HG03460 (cell line): ENCODE data around the gene DUSP16.
"Not testable (repeated sequence)": the region's sequence is repeated elsewhere in the genome, so short reads cannot be mapped to it uniquely, and the experiment has no call there.

ENCODE experiments used
- ATAC-seq: cut with Tn5 transposase; IDR thresholded peaks from one replicate; pipeline ENCODE4 v1.9.1; 2021; ENCODE audit not compliant: unreplicated experiment

DUSP16 gene

DNA sequence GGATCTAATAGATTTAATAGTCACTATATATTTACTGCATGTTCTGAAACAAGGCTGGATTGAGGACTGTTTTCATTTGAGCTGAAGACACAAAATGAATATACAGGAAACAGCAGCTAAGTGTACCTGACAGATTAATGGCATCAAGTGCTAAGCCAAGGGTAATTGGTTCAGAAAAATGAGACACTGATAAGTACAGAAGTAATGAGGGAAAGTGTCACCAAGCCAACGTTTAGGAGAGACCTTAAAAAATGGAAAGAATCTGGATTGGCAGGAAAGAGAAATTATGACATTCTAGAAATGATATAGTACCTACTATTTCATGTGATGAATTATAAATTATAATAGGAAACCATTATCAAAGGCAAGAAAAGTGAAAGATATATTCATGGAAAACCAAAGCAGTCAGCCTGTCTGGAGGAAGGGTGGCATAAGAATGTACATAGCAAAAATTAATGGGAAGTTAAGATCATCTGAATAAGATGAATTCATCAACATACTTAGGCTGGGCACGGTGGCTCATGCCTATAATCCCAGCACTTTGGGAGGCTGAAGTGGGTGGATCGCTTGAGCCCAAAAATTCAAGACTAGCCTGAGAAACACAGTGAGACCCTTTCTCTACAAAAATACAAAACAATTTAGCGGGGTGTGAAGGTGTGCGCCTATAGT lies 21.0 kb upstream of the DUSP16 start:
- ATAC-seq, result no peak

DNA sequence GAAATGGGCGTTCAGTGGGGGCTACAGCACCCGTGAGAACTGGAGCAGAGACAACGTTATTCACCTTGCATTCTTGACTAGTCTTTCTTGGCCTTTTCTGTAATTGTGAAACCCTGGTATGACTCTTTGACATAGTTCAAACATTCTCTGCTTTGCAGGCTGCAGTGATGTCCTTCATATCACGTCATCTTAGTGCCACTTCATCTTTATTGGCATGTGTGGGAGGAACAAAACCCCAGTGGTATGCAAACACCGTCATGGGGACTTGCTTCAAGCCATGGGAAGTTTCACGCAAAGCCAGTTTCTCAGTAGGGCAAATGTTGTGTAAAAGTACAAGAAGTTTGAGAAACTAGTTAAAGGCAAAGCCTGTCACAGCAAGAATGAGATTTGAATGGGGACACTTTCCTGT lies 20.2 kb upstream of the DUSP16 start:
- ATAC-seq, result peak; percentile 93

DNA sequence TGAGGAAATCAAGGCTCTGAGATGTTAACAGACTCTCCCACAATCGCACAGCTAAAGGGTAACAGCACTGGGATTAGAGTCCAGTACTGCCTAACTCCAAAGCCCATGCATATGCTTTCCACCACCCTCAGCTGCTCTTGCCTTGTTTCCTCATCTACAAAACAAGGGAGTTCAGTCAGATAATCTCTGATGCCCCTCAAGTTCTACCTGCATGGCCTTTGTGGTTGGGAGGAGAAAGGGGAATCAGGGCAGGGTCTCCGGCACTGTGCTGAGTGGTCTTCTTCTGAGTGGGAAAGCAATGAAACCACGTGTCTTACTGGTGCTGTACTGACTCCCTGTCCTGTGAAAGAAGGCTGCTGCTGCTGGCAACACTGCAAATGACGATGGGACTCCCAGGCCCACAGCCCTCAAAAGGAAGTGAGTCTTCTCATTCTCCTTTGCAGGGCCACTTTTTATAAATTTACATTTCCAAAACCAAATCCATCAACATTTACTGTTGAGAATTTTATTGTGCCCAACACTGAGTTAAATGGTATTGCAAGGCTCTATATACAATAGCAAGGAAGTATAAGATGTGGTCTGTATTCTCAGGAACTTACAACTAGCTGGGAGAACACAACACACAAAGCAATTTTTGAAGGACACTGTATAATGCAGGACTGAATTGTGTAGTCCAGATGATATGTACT lies 19.7 kb upstream of the DUSP16 start:
- peak; percentile 49 for ATAC-seq

DNA sequence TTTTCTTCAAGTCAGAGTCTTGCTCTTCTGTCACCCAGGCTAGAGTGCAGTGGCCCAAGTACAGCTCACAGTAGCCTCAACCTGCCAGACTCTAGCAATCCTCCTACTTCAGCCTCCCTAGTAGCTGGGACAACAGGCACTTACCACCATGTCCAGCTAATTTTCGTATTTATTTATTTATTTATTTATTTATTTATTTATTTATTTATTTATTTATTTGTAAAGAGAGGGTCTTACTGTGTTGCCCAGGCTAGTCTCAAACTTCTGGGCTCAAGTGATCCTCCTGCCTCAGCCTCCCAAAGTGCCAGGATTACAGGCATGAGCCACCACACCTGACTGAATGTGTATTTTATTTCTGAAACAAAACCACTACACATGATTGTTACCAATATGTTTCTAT lies 18.1 kb upstream of the DUSP16 start:
- ATAC-seq, result not testable (repeated sequence)

DNA sequence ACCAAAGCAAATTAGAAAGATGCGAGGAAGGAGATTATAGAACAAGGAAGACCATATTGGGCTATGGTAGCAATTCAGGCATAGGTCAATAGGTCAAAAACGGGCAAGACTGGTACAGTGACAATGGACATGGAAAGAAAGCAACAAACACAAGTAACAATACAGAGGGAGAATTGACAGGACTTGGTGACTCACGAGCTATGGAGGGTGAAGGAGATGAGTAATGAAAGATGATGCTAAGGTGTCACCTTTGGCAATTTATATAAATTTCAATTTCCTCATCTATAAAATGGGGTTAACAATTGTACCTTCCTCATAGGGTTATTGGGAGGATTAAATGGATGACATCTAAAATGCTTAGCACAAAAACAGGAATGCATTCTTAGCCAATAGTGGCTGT lies 15.1 kb upstream of the DUSP16 start:
- no peak for ATAC-seq

DNA sequence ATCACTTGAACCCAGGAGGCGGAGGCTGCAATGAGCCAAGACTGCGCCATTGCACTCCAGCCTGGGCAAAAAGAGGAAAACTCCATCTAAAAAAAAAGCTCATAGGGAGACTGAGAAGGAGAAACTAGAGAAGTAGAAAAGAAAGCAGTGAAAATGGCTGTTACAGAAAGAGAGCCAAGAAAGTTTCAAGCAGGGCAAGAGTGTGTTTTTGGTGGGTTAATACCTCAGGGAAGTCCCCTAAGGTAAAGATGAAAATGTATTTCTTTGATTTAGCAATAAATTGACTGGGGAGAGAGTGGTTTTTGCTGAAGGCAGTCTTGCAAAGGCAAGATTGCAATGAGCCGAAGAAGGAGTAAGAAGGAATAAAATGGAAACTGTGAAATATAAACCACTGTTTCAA lies 10.0 kb upstream of the DUSP16 start:
- ATAC-seq, result no peak

DNA sequence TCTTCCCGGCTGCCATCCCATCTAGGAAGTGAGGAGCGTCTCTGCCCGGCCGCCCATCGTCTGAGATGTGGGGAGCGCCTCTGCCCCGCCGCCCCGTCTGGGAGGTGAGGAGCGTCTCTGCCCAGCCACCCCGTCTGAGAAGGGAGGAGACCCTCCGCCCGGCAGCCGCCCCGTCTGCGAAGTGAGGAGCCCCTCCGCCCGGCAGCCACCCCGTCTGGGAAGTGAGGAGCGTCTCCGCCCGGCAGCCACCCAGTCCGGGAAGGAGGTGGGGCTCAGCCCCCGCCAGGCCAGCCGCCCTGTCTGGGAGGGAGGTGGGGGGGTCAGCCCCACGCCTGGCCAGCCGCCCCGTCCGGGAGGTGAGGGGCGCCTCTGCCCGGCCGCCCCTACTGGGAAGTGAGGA lies 3.3 kb upstream of the DUSP16 start:
- not testable (repeated sequence) for ATAC-seq

DNA sequence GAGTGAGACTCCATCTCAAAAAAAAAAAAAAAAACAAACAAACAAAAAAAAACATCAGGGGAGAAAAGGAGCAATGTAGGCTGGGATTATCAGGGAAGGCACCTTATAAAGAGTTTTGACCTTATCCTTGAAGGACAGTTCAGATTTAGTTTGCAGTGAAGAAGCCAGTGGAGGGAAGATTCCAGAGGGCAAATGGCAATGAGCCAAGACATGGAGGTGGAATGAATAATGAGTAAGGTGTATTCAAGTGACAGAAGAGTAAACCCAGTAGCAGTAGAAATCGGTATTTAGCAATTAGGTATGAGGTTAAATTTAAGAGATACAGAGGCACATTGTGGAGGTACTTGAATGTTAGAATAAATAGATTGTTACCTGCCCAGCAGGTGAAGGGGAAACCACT lies 2.2 kb upstream of the DUSP16 start:
- no peak for ATAC-seq

DNA sequence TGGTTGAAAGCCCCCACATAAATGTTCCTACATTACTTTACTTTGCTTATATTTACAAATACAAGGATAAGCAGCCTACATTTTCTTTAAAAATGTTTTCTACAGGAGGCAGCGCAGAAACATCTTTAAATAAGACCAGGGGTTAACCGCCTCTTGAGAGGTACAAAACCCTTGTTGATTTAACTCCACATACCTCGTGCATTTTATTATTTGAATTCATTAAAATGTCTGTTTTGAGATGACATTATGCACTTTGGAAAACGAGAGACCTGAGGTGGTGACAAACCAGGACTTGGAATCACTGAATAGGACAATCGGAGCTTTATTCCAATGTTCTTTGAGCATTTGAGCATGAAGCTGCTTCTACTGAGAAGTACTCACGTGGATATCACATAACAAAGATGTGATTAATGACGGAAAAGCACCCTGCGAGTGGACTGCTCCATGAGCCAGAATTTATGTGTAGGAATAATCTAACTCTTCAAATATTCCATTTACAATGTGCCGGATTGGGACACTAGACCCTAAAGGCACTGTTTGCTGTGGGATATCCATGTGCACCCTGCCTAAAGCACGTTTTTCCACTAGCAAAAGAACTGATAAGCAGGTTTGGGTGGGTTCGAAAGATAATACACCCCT lies 746 bp upstream of the DUSP16 start:
- no peak for ATAC-seq

DNA sequence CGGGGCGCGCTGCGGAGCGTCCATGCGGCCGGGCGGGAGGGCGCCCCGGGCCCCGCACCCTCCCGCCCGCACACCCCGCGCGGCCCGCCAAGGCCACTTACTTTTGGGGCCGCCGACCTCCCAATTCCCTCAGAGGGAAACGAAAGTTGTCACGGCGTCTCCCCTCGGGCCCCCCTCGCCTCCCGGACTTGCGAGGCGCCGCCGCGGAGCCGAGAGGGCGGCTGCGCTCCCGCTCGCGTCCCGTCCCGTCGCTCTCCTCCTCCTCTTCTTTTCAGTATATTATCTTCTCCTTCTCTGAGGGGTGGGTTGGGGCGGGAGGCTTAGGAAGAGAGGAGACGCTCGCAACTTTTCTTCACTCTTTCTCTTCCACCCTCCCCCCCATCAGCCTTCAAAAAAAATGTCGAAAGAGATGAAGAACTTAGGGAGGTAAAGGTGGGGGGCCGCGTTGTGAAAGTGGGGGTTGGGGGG lies 613 bp downstream of the DUSP16 start:
- no peak for ATAC-seq

DNA sequence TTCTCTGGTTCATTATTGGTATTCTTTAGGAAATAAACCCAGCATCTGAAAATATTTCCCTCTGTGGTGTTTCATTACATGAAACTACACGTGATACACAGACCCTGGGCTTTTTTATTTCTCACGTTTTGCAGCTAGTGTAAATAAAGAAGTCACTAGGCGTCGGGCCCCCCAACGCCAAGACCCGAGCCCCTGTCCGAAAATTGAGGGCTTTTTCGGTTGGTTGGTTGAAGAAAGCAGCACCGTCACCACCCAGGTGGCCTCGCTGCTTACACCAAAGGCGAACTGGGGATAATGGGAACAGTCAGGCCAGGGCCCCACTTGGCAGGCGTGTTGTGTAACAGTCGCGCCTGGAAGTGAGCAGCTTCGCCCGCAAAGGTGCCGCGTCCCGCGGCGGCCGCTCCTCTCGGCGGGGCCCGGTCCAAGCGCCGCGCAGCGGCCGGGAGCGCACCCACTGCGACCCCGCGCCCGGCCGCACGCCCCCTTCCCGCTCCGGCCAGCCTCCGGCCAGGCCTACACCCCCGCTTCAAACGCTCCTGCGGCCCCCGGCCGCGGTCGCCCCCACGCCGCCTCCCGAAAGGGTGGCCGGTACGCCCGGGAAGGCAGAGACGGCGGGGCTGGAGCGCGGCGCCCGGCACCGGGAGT lies 1.2 kb downstream of the DUSP16 start:
- ATAC-seq, result no peak

DNA sequence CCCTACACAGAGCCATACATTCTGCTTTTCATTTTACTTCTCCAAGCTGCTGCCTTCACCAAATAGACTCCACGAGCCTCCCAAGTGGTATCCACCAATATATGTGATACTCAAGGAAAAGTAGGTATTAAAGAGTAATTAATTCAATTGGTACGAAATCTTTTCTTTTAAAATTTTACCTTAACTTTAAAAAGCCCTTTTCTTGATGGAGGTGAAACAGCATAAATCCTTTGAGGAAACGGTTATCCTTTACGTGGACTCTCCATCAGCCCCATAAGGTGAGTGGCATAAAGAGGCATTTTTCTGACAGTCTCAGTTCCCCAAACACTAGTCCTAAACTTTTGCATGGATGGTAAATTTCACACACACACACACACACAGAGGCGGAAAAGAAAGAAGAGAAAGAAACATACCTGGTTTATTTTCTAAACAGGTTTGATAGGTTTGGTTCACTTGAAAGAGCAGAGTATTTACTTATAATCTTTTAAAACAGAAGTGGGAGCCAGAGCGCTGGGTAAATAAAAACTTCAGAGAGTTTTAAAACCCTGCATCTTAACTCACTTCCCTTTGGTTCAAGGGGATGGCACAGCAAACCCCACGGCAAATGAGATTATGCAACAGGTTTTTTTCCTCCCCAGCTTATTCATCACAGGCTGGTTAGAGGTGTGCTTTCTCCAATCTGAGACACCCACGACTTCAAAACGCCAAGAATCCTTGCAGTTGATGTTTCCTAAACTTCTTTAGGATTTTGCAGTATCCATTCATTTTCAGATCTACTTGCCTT lies 1.9 kb downstream of the DUSP16 start:
- no peak for ATAC-seq

DNA sequence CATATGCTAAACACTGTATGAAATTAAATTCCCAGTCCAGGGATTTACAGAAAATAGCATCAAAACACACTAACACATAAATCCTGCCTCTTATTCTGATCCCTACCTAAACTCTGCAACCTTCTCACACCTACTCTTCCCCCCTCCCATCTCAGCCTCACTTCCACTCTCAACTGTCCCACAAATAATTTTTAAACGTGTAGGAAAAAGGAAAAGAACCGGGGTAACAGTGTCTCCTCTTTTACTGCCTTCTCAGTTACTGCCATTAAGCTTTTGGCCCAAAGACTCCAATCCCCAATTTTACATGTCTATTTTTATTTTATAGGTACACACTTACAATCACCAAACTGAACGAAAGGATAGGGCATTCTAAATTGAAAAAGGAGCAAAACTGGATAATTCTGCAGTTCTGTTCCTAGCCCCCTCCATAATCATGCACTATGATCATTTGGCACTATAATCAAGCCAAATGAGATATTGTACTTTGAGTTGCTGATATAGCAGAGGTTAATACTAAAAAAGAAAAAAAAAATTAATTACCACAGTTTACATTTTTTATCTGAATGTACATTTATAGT lies 2.9 kb downstream of the DUSP16 start:
- ATAC-seq, result no peak

DNA sequence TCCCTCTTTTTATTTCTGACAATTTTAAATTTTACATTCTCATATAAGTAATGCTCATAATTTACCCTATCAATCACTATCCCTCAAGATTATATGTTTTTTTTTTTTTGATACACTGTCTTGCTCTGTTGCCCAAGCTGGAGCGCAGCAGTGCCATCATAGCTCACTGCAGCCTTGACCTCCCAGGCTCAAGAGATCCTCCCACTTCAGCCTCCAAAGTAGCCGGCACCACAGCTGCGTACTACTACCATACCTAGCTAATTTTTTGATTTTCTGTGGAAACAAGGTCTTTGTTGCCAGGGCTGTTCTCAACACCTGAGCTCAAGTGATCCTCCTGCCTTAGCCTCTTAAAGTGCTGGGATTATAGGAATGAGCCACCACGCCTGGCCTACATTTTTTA lies 4.4 kb downstream of the DUSP16 start:
- ATAC-seq, result no peak

DNA sequence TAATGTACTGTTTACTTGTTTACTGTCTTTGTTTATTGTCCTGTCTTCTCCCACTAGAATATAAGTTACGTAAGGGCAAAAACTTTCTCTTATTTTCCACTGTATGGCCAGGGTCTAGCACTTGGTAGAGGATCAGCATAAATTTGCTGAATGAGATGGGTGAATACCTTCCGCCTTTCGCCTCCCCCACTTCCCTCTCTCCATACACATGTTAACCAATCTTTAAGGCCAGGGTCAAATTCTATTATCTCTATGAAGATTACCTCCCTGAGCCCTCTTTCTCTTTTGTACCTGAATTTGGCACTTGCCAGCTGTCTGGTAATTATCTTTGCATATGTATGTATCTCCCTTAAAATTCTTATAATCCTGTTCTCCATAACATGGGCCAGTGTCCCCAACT lies 4.9 kb downstream of the DUSP16 start:
- ATAC-seq, result no peak

DNA sequence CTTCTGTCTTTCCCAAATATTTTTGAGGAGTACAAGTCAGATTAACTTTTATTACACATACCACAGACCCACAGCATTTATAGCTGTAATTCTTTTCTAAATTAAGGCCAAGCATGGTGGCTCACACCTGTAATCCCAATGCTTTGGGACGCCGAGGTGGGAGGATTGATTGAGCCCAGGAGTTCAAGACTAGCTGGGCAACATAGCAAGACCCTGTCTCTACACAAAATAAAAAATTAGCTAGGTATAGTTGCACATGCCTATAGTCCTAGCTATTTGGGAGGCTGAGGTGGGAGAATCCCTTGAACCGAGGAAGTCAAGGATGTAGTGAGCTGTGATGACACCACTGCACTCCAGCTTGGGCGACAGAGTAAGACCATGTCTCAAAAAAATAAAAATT lies 7.0 kb downstream of the DUSP16 start:
- ATAC-seq, result no peak

DNA sequence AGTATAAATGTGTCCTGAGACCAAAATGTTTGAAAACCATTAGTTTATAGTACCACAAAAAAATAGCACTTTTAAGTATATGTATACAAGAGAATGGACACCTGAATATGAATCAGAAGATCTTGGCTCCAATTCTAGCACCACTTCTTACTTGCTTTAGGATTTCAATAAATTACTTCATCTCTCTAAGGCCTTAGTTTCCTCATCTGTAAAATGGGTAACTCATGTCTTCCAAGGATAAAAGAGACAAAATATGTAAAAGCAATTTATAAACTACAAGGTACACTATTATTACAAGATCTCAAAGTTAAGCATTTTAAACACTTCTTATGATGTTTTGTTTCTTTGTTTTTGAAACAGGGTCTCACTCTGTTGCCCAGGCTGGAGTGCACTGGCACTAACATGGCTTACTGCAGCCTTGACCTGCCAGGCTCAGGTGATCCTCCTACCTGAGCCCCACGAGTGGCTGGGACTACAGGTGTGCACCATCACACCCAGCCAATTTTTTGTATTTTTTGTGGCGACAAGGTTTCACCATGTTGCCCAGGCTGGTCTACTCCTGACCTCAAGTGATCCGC lies 9.4 kb downstream of the DUSP16 start:
- no peak for ATAC-seq

DNA sequence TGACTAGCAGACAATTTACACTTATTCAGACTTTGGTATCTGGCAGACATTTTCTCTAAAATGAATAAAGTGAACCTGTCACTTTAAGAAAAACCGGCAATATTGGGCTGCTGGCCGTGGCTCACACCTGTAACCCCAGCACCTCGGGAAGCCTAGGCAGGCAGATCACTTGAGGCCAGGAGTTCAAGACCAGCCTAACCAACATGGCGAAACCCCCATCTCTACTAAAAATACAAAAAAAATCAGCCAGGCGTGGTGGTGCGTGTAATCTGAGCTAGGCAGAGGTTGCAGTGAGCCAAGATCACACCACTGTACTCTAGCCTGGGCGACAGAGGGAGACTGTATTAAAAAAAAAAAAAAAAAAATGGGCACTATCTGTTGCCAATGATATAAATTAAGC lies 11.5 kb downstream of the DUSP16 start:
- no peak for ATAC-seq

DNA sequence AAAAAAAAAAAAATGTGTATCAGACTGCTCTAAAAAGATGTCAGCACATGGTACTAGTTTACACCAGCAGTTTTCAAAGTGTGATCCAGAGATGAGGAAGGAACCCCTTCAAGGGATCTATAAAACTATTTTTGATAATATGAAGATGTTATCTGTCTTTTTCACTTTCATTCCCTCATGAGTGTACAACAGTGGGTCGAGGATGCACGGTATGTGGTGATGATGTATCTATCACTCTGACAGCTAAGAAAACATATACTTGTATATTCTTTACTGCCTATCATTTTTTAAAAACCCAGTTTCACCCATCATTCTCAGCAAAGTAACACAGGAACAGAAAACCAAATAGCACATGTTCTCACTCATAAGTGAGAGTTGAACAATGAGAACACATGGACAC lies 12.4 kb downstream of the DUSP16 start:
- ATAC-seq, result no peak

DNA sequence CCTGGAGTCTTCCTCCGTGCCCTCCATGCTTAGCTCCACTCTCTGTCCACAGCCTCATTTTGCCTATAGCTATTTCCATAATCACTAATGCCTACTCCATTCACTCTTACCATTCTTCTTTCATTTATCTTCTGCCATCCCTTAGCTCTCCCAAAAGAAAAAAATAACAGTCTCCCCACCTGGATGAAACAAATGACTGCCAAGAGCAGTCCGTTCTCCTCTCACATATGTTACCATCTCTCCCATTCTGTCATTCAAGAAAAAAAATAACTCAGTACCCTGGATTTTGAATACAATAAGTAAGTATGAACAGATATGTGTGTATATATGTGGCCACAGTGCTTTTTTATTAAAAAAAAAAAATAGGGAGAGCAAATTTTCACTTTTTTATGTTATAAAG lies 13.2 kb downstream of the DUSP16 start:
- no peak for ATAC-seq
